ENCODE results near the gene TLE7.

DNA sequence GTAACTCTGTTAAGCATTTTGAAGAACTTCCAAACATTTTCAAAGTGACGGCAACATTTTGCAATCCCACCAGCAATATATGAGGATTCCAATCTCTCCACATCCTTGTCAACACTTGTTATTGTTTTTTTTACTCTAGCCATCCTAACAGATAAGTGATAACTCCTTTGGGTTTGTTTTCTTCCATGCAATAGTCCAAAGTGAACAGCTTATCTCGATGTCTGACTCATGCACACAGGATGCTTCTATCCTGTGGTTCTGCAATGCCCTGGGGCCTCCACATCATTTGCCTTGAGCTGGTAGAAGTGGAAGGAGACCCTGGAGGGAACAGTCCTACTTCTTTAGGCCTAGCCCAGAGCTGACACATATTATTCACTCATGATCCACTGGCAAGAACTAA is 13.0 kb downstream of the TLE7 start:
- TF ChIP-seq POLR2A (IDR thresholded peaks at IDR 0.05; ENCODE audit: low read depth, low read length): no peak
- TF ChIP-seq TAF1 (IDR thresholded peaks at IDR 0.05; ENCODE audit: low read depth, low read length): no peak
